Liver (tissue), 9 donors: ENCODE measurements around the gene SEPTIN5. TPM values are rescaled to one million over a fixed set of nuclear protein-coding genes. Genes with fewer than 3 reads are reported as not detected.

Experiments used
- DNase-seq: peaks from one replicate; pipeline ENCODE4 v3.0.0-alpha.2; 2017; ENCODE audit warnings: low spot score
- H3K27ac ChIP-seq, 2 donors: one replicate each; pipeline ENCODE4 v1.7.0; 2013; ENCODE audit warnings: inconsistent platforms in 2 of 2, low read length in 2 of 2, control low read depth in 1 of 2, low read depth in 1 of 2, mild to moderate bottlenecking in 1 of 2
- H3K27me3 ChIP-seq, 4 donors: one replicate each; pipeline versions ENCODE4 v1.6.1 to v1.7.0; 2013; ENCODE audit warnings: low read length in 3 of 4, inconsistent platforms in 1 of 4, mild to moderate bottlenecking in 1 of 4, moderate library complexity in 1 of 4; ENCODE audit not compliant: control insufficient read depth in 4 of 4, insufficient read depth in 4 of 4
- H3K36me3 ChIP-seq, 4 donors: one replicate each; pipeline versions ENCODE4 v1.6.1 to v1.7.0; 2013; ENCODE audit warnings: low read length in 3 of 4, mild to moderate bottlenecking in 3 of 4, low read depth in 1 of 4, moderate library complexity in 1 of 4; ENCODE audit not compliant: control insufficient read depth in 4 of 4, insufficient read depth in 3 of 4
- H3K4me1 ChIP-seq, 4 donors: one replicate each; pipeline versions ENCODE4 v1.6.1 to v1.7.0; 2013; ENCODE audit warnings: low read length in 3 of 4, mild to moderate bottlenecking in 3 of 4, moderate library complexity in 1 of 4; ENCODE audit not compliant: control insufficient read depth in 4 of 4, insufficient read depth in 4 of 4
- H3K4me3 ChIP-seq, 3 donors: one replicate each; pipeline versions ENCODE4 v1.6.1 to v1.7.0; 2013; ENCODE audit warnings: low read length in 3 of 3, control low read depth in 1 of 3, low read depth in 1 of 3, mild to moderate bottlenecking in 1 of 3
- H3K9ac ChIP-seq, 2 donors: one replicate each; pipeline ENCODE4 v1.7.0; 2013; ENCODE audit warnings: low read length in 2 of 2, mild to moderate bottlenecking in 2 of 2, moderate library complexity in 2 of 2, control low read depth in 1 of 2, low read depth in 1 of 2
- H3K9me3 ChIP-seq, 4 donors: one replicate each; pipeline versions ENCODE4 v1.6.1 to v1.7.0; 2013; ENCODE audit warnings: low read length in 3 of 4; ENCODE audit not compliant: control insufficient read depth in 4 of 4
- EGR1 ChIP-seq, 2 donors: IDR thresholded peaks; 2 replicates each; pipeline ENCODE4 v1.6.1; 2016 to 2018; ENCODE audit warnings: antibody characterized with exemption in 2 of 2, low read depth in 2 of 2
- FOXA1 ChIP-seq: IDR thresholded peaks from 2 replicates; pipeline ENCODE4 v1.6.1; 2016; ENCODE audit warnings: antibody characterized with exemption
- FOXA2 ChIP-seq: IDR thresholded peaks from 2 replicates; pipeline ENCODE4 v1.6.1; 2016; ENCODE audit warnings: antibody characterized with exemption
- GABPA ChIP-seq, 2 donors: IDR thresholded peaks in 1 of 2; conservative IDR thresholded peaks in 1 of 2; 2 replicates each; pipeline ENCODE4 v1.6.1; 2016; ENCODE audit warnings: antibody characterized with exemption in 2 of 2, mild to moderate bottlenecking in 1 of 2, moderate library complexity in 1 of 2
- HNF4A ChIP-seq, 2 donors: conservative IDR thresholded peaks; 2 replicates each; pipeline ENCODE4 v1.6.1; 2016; ENCODE audit warnings: antibody characterized with exemption in 2 of 2, mild to moderate bottlenecking in 2 of 2
- HNF4G ChIP-seq: IDR thresholded peaks from 2 replicates; pipeline ENCODE4 v1.6.1; 2016; ENCODE audit warnings: antibody characterized with exemption
- NR2F2 ChIP-seq: IDR thresholded peaks from 2 replicates; pipeline ENCODE4 v1.6.1; 2016; ENCODE audit warnings: antibody characterized with exemption
- RAD21 ChIP-seq, 2 donors: IDR thresholded peaks; 2 replicates each; pipeline ENCODE4 v1.6.1; 2016; ENCODE audit warnings: antibody characterized with exemption in 2 of 2, mild to moderate bottlenecking in 2 of 2
- RXRA ChIP-seq, 2 donors: IDR thresholded peaks; 2 replicates each; pipeline ENCODE4 v1.6.1; 2017 to 2018; ENCODE audit warnings: antibody characterized with exemption in 2 of 2, mild to moderate bottlenecking in 1 of 2
- SP1 ChIP-seq: IDR thresholded peaks from 2 replicates; pipeline ENCODE4 v1.6.1; 2018; ENCODE audit warnings: antibody characterized with exemption, mild to moderate bottlenecking
- TAF1 ChIP-seq: conservative IDR thresholded peaks from 2 replicates; pipeline ENCODE4 v1.6.1; 2016; ENCODE audit warnings: antibody characterized with exemption, mild to moderate bottlenecking
- YY1 ChIP-seq: IDR thresholded peaks from 2 replicates; pipeline ENCODE4 v1.6.1; 2016; ENCODE audit warnings: antibody characterized with exemption, mild to moderate bottlenecking
- WGBS: extraction: QIAGEN DNeasy Blood & Tissue Kit; methylation state at CpG from one replicate; pipeline ENCODE4 v1.1.7; 2013; 5-methylcytosine and 5-hydroxymethylcytosine counted together
- polyA plus RNA-seq, 2 donors: library from polyadenylated mRNA; stranded (reverse) in 1 of 2; unstranded in 1 of 2; fragments of 200-250 nt in 1 of 2; fragments of >200 nt in 1 of 2; fragmentation: Nextera tagmentation in 1 of 2; extraction: Ambion mirVana in 1 of 2; gene quantifications; one replicate each; pipeline versions ENCODE4 v1.2.1 to v1.2.3, GENCODE V29; 2013 to 2015
- total RNA-seq, 2 donors: library from RNA; depleted of rRNA; stranded (reverse); fragments of >200 nt; gene quantifications; one replicate each; pipeline ENCODE4 v1.2.3, GENCODE V29; 2014
- TF ChIP-seq, protein P1 (sequence below): IDR thresholded peaks from 2 replicates; pipeline ENCODE4 v1.6.1; 2016; ENCODE audit warnings: antibody characterized with exemption
- TF ChIP-seq, protein P2 (sequence below): IDR thresholded peaks from 2 replicates; pipeline ENCODE4 v1.6.1; 2016; ENCODE audit warnings: antibody characterized with exemption, mild to moderate bottlenecking
- TF ChIP-seq, protein P3 (sequence below): fragments of 150-350 bp; IDR thresholded peaks from 2 replicates; pipeline ENCODE4 v1.5.1; 2017; ENCODE audit warnings: improper control_type of control experiment, low read depth, low read length; ENCODE audit not compliant: missing input control
- TF ChIP-seq, protein P4 (sequence below): IDR thresholded peaks from 2 replicates; pipeline ENCODE4 v1.6.1; 2016; ENCODE audit warnings: antibody characterized with exemption
- donor health status: healthy.
- donor health status: healthy.
- donor health status: healthy.
- donor health status: healthy.
- donor health status: healthy.

The SEPTIN5 gene
- total and polyA plus RNA-seq, 4 donors: 0.26 to 3.5 (median 2.8) TPM

DNA sequence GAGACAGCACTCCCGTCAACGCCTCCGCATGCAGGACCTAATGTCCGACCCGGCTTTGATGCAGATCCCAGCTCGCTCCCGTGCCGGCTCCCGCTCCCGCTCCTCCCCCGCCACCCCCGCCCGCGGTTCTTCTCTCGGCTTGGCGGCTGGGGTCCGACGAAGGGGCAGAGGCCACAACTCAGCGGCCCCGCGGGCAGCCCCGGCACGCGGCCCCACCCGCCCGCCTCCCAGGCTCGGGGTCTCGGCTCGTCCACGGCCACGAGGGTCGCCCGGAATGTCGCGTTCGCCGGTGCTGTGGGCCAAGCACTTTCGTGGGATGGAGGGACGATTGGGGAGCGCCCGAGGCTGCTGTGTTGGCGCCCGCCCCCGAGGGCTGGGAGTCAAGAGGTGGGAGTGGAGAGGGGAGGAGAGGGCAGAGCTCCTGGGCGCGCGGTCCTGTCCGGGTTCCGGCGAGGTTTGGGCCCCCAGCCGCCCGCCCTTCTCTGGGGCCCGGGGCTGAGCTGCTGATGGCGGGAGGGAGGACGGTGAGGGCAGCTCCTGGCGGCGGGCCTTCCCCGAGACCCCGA is 40.9 kb downstream of the SEPTIN5 start:
- no peak overlapping the region for H3K4me3 ChIP-seq

DNA sequence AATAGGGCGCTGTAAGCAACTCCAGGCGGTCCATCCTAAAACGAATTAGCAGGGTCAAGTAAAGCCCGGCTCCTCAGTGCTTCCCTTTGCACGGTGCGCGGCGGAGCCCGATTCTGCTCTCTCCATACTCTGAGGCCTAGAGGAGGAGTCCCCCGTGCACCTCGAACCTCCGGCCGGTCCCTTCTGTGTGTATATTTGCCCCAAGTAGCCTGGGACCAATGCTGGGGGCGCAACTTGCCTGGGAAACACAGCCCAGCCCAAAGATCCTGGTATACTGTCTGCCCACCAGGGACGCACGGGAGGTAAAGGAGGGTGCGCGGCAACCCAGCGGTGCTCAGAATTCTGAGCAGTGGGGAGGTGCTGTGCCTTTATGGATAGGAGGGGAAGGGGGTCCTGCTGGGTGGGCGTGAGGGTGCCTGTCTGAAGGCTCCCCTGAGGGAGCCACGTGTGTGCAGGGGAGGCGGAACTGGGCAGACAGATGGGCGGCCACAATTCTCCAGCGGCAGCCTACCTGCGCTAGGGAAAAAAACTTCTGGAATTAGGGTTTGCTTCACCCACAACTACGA is 41.5 kb downstream of the SEPTIN5 start:
- no peaks in the 10 kb centered on the region for H3K36me3 ChIP-seq
- peaks cover 4 to 15% (median 12%) of the 10 kb centered on the region in 4 donors for H3K27me3 ChIP-seq
- no peak overlapping the region for H3K27ac ChIP-seq
- no peak overlapping the region for H3K9ac ChIP-seq
- H3K4me1 ChIP-seq: peaks cover 8 to 27% (median 10%) of the 10 kb centered on the region in 4 donors
- no peaks in the 10 kb centered on the region for H3K9me3 ChIP-seq
- TF ChIP-seq TAF1: no peak
- TF ChIP-seq, protein P1, sequence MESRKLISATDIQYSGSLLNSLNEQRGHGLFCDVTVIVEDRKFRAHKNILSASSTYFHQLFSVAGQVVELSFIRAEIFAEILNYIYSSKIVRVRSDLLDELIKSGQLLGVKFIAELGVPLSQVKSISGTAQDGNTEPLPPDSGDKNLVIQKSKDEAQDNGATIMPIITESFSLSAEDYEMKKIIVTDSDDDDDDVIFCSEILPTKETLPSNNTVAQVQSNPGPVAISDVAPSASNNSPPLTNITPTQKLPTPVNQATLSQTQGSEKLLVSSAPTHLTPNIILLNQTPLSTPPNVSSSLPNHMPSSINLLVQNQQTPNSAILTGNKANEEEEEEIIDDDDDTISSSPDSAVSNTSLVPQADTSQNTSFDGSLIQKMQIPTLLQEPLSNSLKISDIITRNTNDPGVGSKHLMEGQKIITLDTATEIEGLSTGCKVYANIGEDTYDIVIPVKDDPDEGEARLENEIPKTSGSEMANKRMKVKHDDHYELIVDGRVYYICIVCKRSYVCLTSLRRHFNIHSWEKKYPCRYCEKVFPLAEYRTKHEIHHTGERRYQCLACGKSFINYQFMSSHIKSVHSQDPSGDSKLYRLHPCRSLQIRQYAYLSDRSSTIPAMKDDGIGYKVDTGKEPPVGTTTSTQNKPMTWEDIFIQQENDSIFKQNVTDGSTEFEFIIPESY: no peak
- TF ChIP-seq, protein P2, sequence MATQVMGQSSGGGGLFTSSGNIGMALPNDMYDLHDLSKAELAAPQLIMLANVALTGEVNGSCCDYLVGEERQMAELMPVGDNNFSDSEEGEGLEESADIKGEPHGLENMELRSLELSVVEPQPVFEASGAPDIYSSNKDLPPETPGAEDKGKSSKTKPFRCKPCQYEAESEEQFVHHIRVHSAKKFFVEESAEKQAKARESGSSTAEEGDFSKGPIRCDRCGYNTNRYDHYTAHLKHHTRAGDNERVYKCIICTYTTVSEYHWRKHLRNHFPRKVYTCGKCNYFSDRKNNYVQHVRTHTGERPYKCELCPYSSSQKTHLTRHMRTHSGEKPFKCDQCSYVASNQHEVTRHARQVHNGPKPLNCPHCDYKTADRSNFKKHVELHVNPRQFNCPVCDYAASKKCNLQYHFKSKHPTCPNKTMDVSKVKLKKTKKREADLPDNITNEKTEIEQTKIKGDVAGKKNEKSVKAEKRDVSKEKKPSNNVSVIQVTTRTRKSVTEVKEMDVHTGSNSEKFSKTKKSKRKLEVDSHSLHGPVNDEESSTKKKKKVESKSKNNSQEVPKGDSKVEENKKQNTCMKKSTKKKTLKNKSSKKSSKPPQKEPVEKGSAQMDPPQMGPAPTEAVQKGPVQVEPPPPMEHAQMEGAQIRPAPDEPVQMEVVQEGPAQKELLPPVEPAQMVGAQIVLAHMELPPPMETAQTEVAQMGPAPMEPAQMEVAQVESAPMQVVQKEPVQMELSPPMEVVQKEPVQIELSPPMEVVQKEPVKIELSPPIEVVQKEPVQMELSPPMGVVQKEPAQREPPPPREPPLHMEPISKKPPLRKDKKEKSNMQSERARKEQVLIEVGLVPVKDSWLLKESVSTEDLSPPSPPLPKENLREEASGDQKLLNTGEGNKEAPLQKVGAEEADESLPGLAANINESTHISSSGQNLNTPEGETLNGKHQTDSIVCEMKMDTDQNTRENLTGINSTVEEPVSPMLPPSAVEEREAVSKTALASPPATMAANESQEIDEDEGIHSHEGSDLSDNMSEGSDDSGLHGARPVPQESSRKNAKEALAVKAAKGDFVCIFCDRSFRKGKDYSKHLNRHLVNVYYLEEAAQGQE: no peak
- no peak for TF ChIP-seq HNF4G
- TF ChIP-seq, protein P3, sequence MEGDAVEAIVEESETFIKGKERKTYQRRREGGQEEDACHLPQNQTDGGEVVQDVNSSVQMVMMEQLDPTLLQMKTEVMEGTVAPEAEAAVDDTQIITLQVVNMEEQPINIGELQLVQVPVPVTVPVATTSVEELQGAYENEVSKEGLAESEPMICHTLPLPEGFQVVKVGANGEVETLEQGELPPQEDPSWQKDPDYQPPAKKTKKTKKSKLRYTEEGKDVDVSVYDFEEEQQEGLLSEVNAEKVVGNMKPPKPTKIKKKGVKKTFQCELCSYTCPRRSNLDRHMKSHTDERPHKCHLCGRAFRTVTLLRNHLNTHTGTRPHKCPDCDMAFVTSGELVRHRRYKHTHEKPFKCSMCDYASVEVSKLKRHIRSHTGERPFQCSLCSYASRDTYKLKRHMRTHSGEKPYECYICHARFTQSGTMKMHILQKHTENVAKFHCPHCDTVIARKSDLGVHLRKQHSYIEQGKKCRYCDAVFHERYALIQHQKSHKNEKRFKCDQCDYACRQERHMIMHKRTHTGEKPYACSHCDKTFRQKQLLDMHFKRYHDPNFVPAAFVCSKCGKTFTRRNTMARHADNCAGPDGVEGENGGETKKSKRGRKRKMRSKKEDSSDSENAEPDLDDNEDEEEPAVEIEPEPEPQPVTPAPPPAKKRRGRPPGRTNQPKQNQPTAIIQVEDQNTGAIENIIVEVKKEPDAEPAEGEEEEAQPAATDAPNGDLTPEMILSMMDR: no peak
- TF ChIP-seq HNF4A (conservative IDR thresholded peaks at IDR 0.05): no peak
- TF ChIP-seq EGR1 (IDR thresholded peaks at IDR 0.05; ENCODE audit: low read depth in 2 of 2): no peak
- TF ChIP-seq GABPA (IDR thresholded peaks at IDR 0.05 in 1 of 2, conservative IDR thresholded peaks at IDR 0.05 in 1 of 2): no peak
- TF ChIP-seq SP1: no peak
- no peak for DNase-seq
- WGBS: 6% methylated on average over 26 of the region's 26 CpGs
- no peak overlapping the region for H3K4me3 ChIP-seq

More for the DNA sequence above, 40.9 kb downstream of the SEPTIN5 start:
- WGBS: 7% methylated on average over 59 of the region's 59 CpGs
- Histone ChIP-seq H3K27me3 (peaks cover 4 to 15% (median 12%) of the 10 kb centered on the region in 4 donors), H3K9ac (no peak overlapping the region), H3K36me3 (no peaks in the 10 kb centered on the region), H3K4me1 (peaks cover 7 to 24% (median 9%) of the 10 kb centered on the region in 4 donors), H3K9me3 (no peaks in the 10 kb centered on the region), H3K27ac (no peak overlapping the region)
- no peak for DNase-seq
- TF ChIP-seq EGR1 (IDR thresholded peaks at IDR 0.05; ENCODE audit: low read depth in 2 of 2) (no peak), TAF1 (no peak), FOXA2 (no peak), HNF4G (no peak), HNF4A (conservative IDR thresholded peaks at IDR 0.05) (no peak), RAD21 (IDR thresholded peaks at IDR 0.05) (no peak), RXRA (IDR thresholded peaks at IDR 0.05) (no peak), NR2F2 (no peak), GABPA (IDR thresholded peaks at IDR 0.05 in 1 of 2, conservative IDR thresholded peaks at IDR 0.05 in 1 of 2) (no peak), SP1 (no peak), FOXA1 (no peak), YY1 (no peak)
- TF ChIP-seq, protein P4, sequence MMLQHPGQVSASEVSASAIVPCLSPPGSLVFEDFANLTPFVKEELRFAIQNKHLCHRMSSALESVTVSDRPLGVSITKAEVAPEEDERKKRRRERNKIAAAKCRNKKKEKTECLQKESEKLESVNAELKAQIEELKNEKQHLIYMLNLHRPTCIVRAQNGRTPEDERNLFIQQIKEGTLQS: no peak
- TF ChIP-seq, protein P3: no peak
